Body of pancreas (tissue), 4 donors: ENCODE data around the gene GNGT2. TPM values are rescaled to one million over a fixed set of nuclear protein-coding genes. Genes with fewer than 3 reads are reported as not detected.

Experiments used
- ATAC-seq: fragments of 150-250 bp; one replicate; pipeline ENCODE4 v1.9.1; 2016
- DNase-seq, 4 donors: peaks; one replicate each; pipeline ENCODE4 v3.0.0-alpha.2; 2019
- H3K27ac ChIP-seq, 4 donors: fragments of 200-600 bp; sonication (generic); 1 replicate in 3 of 4; 2 replicates in 1 of 4; pipeline versions ENCODE4 v1.5.1 to v1.6.1; 2016 to 2019; ENCODE audit warnings: mild to moderate bottlenecking in 1 of 4, mixed read lengths in 1 of 4, moderate library complexity in 1 of 4
- H3K27me3 ChIP-seq, 2 donors: fragments of 200-600 bp; sonication (generic); one replicate each; pipeline ENCODE4 v1.6.0; 2016; ENCODE audit warnings: mild to moderate bottlenecking in 1 of 2
- H3K36me3 ChIP-seq, 2 donors: fragments of 200-600 bp; sonication (generic); replicated peaks in 1 of 2; 2 replicates each; pipeline ENCODE4 v1.5.1; 2016; ENCODE audit warnings: low read depth in 2 of 2; ENCODE audit not compliant: insufficient read depth in 1 of 2
- H3K4me1 ChIP-seq: fragments of 200-600 bp; sonication (generic); one replicate; pipeline ENCODE4 v1.6.0; 2016
- H3K4me3 ChIP-seq, 2 donors: fragments of 200-600 bp; sonication (generic); 1 replicate in 1 of 2; 2 replicates in 1 of 2; pipeline ENCODE4 v1.5.1; 2016 to 2019
- H3K9me3 ChIP-seq, 3 donors: fragments of 200-600 bp; sonication (generic); 1 replicate in 2 of 3; 2 replicates in 1 of 3; pipeline ENCODE4 v1.5.1; 2016
- POLR2A ChIP-seq, 3 donors: fragments of 450-650 bp; IDR thresholded peaks; one replicate each; pipeline ENCODE4 v1.6.1; 2016; ENCODE audit warnings: antibody characterized with exemption in 3 of 3, mild to moderate bottlenecking in 2 of 3
- whole genome bisulfite sequencing, 2 donors: methylation state at CpG; one replicate each; pipeline ENCODE4 v1.1.5; 2017; 5-methylcytosine and 5-hydroxymethylcytosine counted together
- intact Hi-C: fragments of 100-400 bp; cut with DNase I; formaldehyde crosslinking; loops from one replicate; pipeline ENCODE4 v1.15.1; 2023
- total RNA-seq, 2 donors: library from RNA; depleted of rRNA; stranded (reverse); fragments of >200 nt; gene quantifications; one replicate each; pipeline ENCODE4 v1.1.0, GENCODE V29; 2016
- TF ChIP-seq, protein P1 (sequence below), 7 experiments: fragments of 450-650 bp in 4 of 7; fragments of 200-600 bp in 3 of 7; sonication (generic) in 3 of 7; IDR thresholded peaks; one replicate each; pipeline ENCODE4 v1.5.1; 2016 to 2019; ENCODE audit warnings: antibody characterized with exemption in 7 of 7

GNGT2 gene
- total RNA-seq, 2 donors from 2014 or later, result 16.8 TPM; not detected in 1

DNA sequence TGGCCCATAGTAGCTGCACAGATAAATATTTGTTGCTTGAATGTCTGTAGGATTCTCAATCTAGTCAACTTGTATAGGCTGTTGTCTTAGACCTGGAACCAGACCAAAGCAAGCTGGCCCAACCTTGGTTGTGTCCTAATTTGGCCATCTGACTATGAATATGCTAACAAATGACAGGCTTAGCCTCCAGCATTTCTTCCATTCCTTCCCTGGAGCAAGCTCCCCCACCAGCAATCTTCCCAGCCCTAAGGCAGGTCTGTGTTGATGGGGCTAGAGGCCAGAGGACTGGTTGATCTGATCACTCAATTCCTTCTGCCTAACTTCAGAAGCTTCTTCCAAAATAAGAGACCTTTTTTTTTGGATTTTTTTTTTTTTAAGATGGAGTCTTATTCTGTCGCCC is 29.6 kb upstream of the GNGT2 start:
- no peak for DNase-seq
- no peaks in the 10 kb centered on the region for H3K9me3 ChIP-seq
- no peaks in the 10 kb centered on the region for H3K4me1 ChIP-seq
- H3K4me3 ChIP-seq, result no peak overlapping the region
- 69 to 78% methylated on average over 1 of the region's 1 CpG for WGBS, 2 donors
- intact Hi-C loops, result no loop called here
- TF ChIP-seq, protein P1, sequence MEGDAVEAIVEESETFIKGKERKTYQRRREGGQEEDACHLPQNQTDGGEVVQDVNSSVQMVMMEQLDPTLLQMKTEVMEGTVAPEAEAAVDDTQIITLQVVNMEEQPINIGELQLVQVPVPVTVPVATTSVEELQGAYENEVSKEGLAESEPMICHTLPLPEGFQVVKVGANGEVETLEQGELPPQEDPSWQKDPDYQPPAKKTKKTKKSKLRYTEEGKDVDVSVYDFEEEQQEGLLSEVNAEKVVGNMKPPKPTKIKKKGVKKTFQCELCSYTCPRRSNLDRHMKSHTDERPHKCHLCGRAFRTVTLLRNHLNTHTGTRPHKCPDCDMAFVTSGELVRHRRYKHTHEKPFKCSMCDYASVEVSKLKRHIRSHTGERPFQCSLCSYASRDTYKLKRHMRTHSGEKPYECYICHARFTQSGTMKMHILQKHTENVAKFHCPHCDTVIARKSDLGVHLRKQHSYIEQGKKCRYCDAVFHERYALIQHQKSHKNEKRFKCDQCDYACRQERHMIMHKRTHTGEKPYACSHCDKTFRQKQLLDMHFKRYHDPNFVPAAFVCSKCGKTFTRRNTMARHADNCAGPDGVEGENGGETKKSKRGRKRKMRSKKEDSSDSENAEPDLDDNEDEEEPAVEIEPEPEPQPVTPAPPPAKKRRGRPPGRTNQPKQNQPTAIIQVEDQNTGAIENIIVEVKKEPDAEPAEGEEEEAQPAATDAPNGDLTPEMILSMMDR (IDR thresholded peaks at IDR 0.05), result no peak
- TF ChIP-seq POLR2A (IDR thresholded peaks at IDR 0.05), result no peak
- no peak for ATAC-seq
- H3K36me3 ChIP-seq, result no peaks in the 10 kb centered on the region
- no peak overlapping the region for H3K27ac ChIP-seq
- no peaks in the 10 kb centered on the region for H3K27me3 ChIP-seq

DNA sequence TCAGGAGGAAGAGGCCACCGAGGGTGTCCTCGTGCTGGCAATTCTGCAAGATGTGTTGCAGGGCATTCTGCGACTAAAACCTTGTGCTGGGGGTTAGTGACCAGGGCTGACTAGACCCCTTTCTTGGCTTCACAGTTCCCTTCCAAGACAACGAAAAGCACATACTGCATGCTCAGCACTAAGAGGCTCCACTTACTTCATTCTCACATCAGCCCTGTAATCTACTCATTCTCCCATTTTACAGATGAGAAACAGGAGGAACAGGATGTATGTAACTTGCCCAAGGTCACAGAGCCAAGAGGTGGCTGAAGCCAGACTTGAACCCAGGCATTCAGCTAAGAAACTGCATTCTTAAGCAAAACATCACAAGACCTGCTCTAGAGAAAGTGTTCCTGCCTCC is 25.5 kb upstream of the GNGT2 start:
- DNase-seq, result no peak
- ATAC-seq, result no peak
- peaks cover 0 to 6% of the 10 kb centered on the region in 2 donors for H3K27me3 ChIP-seq
- intact Hi-C loops, result no loop called here
- 57 to 73% methylated on average over 4 of the region's 4 CpGs for WGBS, 2 donors
- no peak overlapping the region for H3K27ac ChIP-seq
- peaks cover 4% of the 10 kb centered on the region for H3K4me1 ChIP-seq
- H3K9me3 ChIP-seq, result no peaks in the 10 kb centered on the region
- H3K36me3 ChIP-seq, result no peaks in the 10 kb centered on the region
- TF ChIP-seq, protein P1 (IDR thresholded peaks at IDR 0.05), result no peak
- H3K4me3 ChIP-seq, result no peak overlapping the region

DNA sequence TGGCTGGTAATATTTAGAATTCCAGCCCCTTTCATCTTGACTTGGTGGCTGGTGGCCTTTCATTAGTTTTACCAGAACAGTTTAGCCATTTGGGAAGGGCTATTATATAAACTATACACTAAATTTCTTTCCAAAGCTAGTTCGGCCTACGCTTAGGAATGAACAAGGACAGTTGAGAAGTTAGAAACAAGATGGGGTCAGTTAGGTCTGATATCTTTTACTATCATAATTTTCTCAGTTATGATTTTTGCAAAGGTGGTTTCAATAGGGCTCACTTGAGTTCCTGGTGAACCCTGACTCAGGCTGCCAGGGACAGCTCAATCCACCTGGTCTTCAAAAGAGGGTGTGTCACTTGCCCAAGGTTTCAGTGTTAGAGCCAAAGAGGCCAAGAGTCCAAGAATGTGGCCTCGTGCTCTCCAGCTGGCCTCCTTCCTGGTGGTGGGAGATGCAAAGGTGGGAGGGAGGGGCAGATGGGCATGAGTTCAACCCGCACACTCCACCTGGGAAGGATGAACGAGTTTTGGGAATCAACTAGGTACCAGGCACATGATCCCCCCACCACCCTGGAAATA is 24.2 kb upstream of the GNGT2 start:
- intact Hi-C loops, result no loop called here
- no peak for TF ChIP-seq POLR2A (IDR thresholded peaks at IDR 0.05)
- TF ChIP-seq, protein P1 (IDR thresholded peaks at IDR 0.05), result no peak
- Histone ChIP-seq H3K4me3 (no peak overlapping the region), H3K36me3 (no peaks in the 10 kb centered on the region), H3K27ac (no peak overlapping the region), H3K4me1 (peaks cover 15% of the 10 kb centered on the region), H3K27me3 (peaks cover 0 to 11% of the 10 kb centered on the region in 2 donors), H3K9me3 (no peaks in the 10 kb centered on the region)
- 72% methylated on average over 5 of the region's 5 CpGs for WGBS, 2 donors
- DNase-seq, result no peak
- no peak for ATAC-seq

DNA sequence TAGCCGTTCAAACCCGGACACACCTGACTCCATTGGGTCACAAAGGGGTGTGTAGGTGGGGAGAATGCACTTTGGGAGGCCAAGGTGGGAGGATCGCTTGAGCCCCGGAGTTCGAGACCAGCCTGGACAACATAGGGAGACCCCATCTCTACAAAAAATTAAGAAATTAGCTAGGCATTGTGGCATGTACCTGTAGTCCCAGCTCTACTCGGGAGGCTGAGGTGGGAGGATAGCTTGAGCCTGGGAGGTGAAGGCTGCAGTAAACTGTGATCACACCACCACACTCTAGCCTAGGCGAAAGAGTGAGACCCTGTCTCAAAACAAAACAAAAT is 21.2 kb upstream of the GNGT2 start:
- H3K9me3 ChIP-seq, result no peaks in the 10 kb centered on the region
- H3K27ac ChIP-seq, result no peak overlapping the region
- ATAC-seq (no peak), DNase-seq (no peak)
- peaks cover 15% of the 10 kb centered on the region for H3K4me1 ChIP-seq
- TF ChIP-seq, protein P1 (IDR thresholded peaks at IDR 0.05), result no peak
- TF ChIP-seq POLR2A (IDR thresholded peaks at IDR 0.05), result no peak
- 71 to 73% methylated on average over 7 of the region's 7 CpGs for WGBS, 2 donors
- H3K36me3 ChIP-seq, result no peaks in the 10 kb centered on the region
- intact Hi-C loops, result no loop called here
- peaks cover 0 to 16% of the 10 kb centered on the region in 2 donors for H3K27me3 ChIP-seq
- no peak overlapping the region for H3K4me3 ChIP-seq
